ENCODE data around the gene ASB10. TPM values are rescaled to one million over a fixed set of nuclear protein-coding genes. Genes with fewer than 3 reads are reported as not detected.

The ASB10 gene
- total and polyA plus RNA-seq, 2 of the 13 experiments (the other 11 are each of a cell fraction or from before 2014, with no cell fraction given), result not detected

- TF ChIP-seq ZNF260 (CRISPR knock-in tag; IDR thresholded peaks at IDR 0.05; ENCODE audit: borderline replicate concordance, low read depth) (no peak), NFYB (CRISPR knock-in tag; IDR thresholded peaks at IDR 0.05) (0 out of 2 replicates have a peak, but pooled peaks have one; percentile 36), SOX5 (CRISPR knock-in tag; IDR thresholded peaks at IDR 0.05; ENCODE audit: borderline replicate concordance) (no peak), SYNCRIP (IDR thresholded peaks at IDR 0.05; ENCODE audit: insufficient read depth, low read depth, low read length) (no peak), ZNF788 (CRISPR knock-in tag; IDR thresholded peaks at IDR 0.05; ENCODE audit: borderline replicate concordance) (peak; percentile 65; the same call in 1 of the 2 replicates), GABPB1 (CRISPR knock-in tag; IDR thresholded peaks at IDR 0.05) (peak; percentile 72), ZNF180 (CRISPR knock-in tag; IDR thresholded peaks at IDR 0.05; ENCODE audit: borderline replicate concordance, low read depth) (no peak), ZNF33B (CRISPR knock-in tag; IDR thresholded peaks at IDR 0.05) (0 out of 2 replicates have a peak, but pooled peaks have one; percentile 43), ZNF607 (CRISPR knock-in tag; IDR thresholded peaks at IDR 0.05; ENCODE audit: borderline replicate concordance) (peak; percentile 23; the same call in 1 of the 2 replicates), ZNF362 (CRISPR knock-in tag; IDR thresholded peaks at IDR 0.05; ENCODE audit: borderline replicate concordance) (peak; percentile 29; the same call in 1 of the 2 replicates), ZNF768 (CRISPR knock-in tag; IDR thresholded peaks at IDR 0.05) (peak; percentile 45; the same call in 1 of the 2 replicates), SMARCC2 (IDR thresholded peaks at IDR 0.05) (no peak), ZIK1 (CRISPR knock-in tag; IDR thresholded peaks at IDR 0.05; ENCODE audit: borderline replicate concordance, low read depth) (no peak), FOXK1 (CRISPR knock-in tag; IDR thresholded peaks at IDR 0.05; ENCODE audit: borderline replicate concordance, low read depth) (peak; percentile 52; the same call in 1 of the 2 replicates), PITX1 (CRISPR knock-in tag; IDR thresholded peaks at IDR 0.05) (no peak), TSC22D2 (CRISPR knock-in tag; IDR thresholded peaks at IDR 0.05; ENCODE audit: borderline replicate concordance) (peak; percentile 64; the same call in 1 of the 2 replicates), REPIN1 (CRISPR knock-in tag; IDR thresholded peaks at IDR 0.05; ENCODE audit: borderline replicate concordance, low read depth) (peak; percentile 75; the same call in 1 of the 2 replicates), POGZ (CRISPR knock-in tag; IDR thresholded peaks at IDR 0.05) (peak; percentile 56)
- TF ChIP-seq, protein P1, sequence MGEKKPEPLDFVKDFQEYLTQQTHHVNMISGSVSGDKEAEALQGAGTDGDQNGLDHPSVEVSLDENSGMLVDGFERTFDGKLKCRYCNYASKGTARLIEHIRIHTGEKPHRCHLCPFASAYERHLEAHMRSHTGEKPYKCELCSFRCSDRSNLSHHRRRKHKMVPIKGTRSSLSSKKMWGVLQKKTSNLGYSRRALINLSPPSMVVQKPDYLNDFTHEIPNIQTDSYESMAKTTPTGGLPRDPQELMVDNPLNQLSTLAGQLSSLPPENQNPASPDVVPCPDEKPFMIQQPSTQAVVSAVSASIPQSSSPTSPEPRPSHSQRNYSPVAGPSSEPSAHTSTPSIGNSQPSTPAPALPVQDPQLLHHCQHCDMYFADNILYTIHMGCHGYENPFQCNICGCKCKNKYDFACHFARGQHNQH (CRISPR knock-in tag; IDR thresholded peaks at IDR 0.05), result peak; percentile 58; the same call in 1 of the 2 replicates
- TF ChIP-seq, protein P2, sequence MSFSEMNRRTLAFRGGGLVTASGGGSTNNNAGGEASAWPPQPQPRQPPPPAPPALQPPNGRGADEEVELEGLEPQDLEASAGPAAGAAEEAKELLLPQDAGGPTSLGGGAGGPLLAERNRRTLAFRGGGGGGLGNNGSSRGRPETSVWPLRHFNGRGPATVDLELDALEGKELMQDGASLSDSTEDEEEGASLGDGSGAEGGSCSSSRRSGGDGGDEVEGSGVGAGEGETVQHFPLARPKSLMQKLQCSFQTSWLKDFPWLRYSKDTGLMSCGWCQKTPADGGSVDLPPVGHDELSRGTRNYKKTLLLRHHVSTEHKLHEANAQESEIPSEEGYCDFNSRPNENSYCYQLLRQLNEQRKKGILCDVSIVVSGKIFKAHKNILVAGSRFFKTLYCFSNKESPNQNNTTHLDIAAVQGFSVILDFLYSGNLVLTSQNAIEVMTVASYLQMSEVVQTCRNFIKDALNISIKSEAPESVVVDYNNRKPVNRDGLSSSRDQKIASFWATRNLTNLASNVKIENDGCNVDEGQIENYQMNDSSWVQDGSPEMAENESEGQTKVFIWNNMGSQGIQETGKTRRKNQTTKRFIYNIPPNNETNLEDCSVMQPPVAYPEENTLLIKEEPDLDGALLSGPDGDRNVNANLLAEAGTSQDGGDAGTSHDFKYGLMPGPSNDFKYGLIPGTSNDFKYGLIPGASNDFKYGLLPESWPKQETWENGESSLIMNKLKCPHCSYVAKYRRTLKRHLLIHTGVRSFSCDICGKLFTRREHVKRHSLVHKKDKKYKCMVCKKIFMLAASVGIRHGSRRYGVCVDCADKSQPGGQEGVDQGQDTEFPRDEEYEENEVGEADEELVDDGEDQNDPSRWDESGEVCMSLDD (CRISPR knock-in tag; IDR thresholded peaks at IDR 0.05; ENCODE audit: borderline replicate concordance), result no peak
- TF ChIP-seq, protein P3, sequence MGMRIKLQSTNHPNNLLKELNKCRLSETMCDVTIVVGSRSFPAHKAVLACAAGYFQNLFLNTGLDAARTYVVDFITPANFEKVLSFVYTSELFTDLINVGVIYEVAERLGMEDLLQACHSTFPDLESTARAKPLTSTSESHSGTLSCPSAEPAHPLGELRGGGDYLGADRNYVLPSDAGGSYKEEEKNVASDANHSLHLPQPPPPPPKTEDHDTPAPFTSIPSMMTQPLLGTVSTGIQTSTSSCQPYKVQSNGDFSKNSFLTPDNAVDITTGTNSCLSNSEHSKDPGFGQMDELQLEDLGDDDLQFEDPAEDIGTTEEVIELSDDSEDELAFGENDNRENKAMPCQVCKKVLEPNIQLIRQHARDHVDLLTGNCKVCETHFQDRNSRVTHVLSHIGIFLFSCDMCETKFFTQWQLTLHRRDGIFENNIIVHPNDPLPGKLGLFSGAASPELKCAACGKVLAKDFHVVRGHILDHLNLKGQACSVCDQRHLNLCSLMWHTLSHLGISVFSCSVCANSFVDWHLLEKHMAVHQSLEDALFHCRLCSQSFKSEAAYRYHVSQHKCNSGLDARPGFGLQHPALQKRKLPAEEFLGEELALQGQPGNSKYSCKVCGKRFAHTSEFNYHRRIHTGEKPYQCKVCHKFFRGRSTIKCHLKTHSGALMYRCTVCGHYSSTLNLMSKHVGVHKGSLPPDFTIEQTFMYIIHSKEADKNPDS (CRISPR knock-in tag; IDR thresholded peaks at IDR 0.05), result no peak
These were observed 14.5 kb downstream of the ASB10 start (continued) for GRCh38 chr7:151172273-151173141.
